Limb (tissue), 2 donors: ENCODE data around the gene RPRML.
"Not testable (repeated sequence)": the region's sequence is repeated elsewhere in the genome, so short reads cannot be mapped to it uniquely, and the experiment has no call there.

Experiments used
- DNase-seq, 2 donors: peaks; one replicate each; pipeline ENCODE4 v3.0.0-alpha.2; 2016; ENCODE audit errors: extremely low spot score in 2 of 2

Gene RPRML

DNA sequence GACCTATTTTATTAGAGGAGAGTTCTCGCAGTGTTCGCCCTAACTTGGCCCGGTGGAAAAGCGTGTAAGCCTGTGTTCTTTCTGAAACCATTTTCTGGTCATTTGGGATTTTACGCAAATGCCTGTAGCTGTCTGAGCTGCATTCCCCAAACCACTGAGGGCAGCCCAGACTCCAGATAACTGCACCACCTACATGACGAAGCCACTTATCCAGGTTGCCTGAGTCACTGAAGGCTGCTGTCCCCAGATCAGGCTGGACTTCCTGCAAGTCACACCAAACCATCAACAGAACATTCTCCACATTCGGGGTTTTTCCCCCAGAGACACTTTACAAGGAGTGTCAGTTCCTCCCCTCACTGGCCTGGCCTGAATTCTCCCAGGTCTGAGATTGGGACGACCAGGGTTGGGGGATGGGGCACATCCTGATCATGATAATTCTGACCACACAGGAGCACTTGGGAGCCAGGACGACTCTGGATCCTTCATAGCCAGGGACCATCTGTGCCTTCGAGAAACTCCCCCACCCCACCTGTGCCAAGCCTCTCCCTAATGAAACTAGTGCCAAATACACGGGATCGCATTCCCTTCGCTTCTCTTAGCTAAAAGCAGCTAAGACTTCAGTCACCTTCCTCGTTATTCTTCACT, 2.3 kb downstream of the RPRML start:
- DNase-seq = no peak

DNA sequence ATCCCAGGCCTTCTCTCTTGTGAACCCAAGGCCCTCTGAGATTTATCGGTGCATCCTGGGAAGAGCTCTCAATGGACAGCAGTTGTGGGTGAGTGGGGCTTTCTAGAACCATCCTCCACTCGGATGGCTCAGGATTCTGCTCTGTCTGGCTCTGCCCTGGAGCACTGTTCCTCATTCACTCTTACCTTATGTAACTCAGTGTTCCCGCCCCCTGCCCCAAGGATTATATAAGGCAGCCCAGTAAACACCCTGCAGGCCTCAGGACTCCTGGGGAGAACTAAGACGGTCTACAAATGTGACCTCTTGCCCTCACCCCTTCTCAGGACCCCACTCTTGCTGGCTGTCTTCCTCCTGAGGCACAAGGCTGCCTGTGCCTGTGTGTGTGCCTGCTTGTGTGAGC, 3.8 kb downstream of the RPRML start:
- no peak for DNase-seq

- no peak for DNase-seq
These were observed 5.0 kb downstream of the RPRML start for GRCh38 chr17:46974086-46974485.

- DNase-seq = no peak
These were observed 6.7 kb downstream of the RPRML start for GRCh38 chr17:46972346-46972745.

- DNase-seq = no peak
These were observed 7.3 kb downstream of the RPRML start for GRCh38 chr17:46971647-46972300.

- no peak for DNase-seq
These were observed 10.2 kb downstream of the RPRML start for GRCh38 chr17:46968896-46969295.

DNA sequence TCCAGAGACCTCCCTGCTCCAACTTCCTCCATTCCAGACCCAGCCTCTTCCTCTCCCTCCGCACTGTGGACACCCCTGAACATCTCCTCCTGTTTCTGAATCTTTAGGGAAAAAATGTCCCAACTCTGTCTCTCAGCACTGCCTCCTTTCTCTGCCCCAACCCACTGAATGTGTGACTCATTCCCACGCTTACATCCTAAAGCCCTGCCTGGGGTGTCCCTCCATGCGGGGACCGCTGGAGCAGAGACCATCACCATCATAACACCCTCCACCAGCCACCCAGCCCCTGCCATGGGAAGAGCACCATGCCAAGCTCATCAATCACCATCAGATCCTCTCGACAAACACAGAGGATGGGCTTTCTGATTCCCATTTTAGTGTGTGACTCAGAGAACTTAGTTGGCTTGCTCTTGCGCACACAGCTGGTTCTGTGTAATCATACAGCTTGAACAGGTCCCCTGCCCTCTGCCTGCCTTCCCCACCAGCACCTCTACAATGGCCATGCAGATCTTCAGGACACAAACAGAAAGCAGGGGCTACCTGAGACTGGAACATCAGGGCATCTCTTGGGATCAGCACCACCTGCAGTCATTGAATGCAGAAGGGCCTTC, 10.7 kb downstream of the RPRML start:
- no peak for DNase-seq

- no peak for DNase-seq
These were observed 14.5 kb downstream of the RPRML start for GRCh38 chr17:46964315-46965265.

GRCh38 chr17:46963571-46963970, 15.5 kb downstream of the RPRML start:
- DNase-seq = no peak

- no peak for DNase-seq
These were observed 16.7 kb downstream of the RPRML start for GRCh38 chr17:46962374-46962790.

- no peak for DNase-seq
These were observed 18.9 kb downstream of the RPRML start for GRCh38 chr17:46960152-46960551.

DNA sequence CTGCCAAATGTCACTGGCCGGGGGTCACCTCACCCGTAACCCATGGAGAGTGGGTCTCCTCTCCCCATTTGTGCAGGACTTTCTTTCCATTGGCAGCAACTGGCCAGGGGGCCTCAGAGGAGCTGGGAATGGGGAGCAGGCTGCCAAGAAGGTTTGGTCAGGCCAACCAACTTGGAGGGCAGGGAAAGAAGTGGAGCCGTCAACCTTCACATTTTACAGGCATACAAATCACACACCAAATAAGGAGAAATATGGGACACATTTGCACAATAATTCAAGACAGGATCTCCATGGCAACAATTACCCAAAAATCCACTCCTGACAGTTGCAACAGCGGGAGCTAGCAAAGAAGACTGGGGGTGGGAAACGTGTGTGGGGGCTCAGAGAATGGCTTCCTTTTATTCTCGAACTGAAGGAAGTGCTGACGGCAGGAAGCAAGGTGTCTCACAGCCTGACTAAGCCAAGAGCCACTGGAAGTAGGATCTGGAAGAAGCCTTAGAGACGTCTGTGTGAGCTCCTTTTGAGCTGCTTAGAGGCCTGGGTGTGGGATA, 20.9 kb downstream of the RPRML start:
- DNase-seq = no peak

- not testable (repeated sequence) for DNase-seq
These were observed 25.9 kb downstream of the RPRML start for GRCh38 chr17:46953191-46953590.

DNA sequence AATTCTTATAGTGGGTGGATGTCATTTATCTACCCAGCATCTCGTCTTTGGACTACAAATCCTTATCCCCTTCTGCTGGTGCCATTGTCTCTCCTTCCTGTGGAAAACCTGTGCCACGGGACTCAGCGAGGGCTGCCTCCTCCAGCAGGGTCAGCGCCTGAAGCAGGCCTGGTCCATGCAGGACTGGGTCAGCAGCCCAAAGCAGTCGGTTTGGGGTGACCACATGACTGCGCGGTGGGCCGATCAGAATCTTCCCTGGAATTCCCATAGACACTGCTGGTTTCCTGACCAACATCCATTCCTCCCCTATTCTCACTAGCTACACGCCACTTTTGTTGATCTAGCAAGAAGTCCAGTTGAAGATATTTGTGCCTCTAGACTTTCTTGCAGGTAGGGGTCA, 26.9 kb downstream of the RPRML start:
- no peak for DNase-seq

- no peak for DNase-seq
These were observed 27.3 kb downstream of the RPRML start for GRCh38 chr17:46951706-46952105.

- DNase-seq = no peak
These were observed 27.9 kb downstream of the RPRML start for GRCh38 chr17:46950997-46951621.

GRCh38 chr17:46950342-46950996, 28.6 kb downstream of the RPRML start:
- no peak for DNase-seq

DNA sequence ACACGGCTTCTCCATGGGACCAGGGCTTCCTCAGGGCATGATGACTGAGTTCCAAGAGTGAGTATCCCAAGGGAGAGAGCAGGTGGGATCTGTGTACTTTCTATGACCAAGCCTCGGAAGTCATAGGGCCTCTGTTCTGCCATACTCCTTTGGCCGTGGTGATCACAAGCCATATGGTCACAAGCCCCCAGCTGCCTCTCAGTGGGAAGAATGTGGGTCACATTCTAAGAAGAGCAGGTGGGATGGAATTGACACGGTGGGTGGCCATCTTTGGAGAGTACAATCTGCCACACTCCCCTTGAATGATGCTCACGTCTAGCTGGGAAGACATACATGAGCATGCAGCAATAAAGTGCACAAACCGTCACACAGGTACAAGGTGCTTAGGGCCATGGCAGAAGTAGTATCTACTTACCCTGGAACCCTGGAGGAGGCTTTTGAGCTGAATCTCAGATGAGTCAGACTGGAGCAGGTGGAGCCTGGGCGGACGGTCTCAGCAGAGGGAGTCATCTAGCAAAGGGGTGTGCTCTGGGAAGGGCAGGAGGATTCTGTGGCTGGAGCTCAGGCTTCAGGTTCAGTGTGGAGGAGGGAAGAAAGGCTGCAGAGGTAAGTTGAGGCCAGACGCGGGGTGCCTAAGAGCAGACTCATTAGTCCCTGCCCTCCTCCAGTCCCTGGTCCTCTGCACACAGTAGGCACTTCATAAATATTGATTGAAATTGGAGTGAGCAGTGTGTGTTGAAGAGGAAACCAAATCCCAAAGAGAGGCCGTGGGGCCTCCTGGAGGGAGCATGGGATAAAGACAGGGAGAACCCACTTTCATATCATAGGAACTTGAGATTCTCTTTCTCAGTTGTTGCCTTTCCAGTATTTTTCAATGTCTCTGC, 29.5 kb downstream of the RPRML start:
- DNase-seq = no peak

GRCh38 chr17:46948544-46948943, 30.5 kb downstream of the RPRML start:
- DNase-seq = no peak

GRCh38 chr17:46947216-46947615, 31.8 kb downstream of the RPRML start:
- DNase-seq = no peak
